Esophagus squamous epithelium (tissue), 5 donors: ENCODE measurements around the gene VARS1. TPM values are rescaled to one million over a fixed set of nuclear protein-coding genes. Genes with fewer than 3 reads are reported as not detected.
A peak's percentile ranks its signal among the peaks of the same experiment; 100 is the strongest.

Experiments
- DNase-seq: peaks from one replicate; lab custom pipeline; 2025; lab: John Stamatoyannopoulos, UW
- H3K27ac ChIP-seq, 4 donors: fragments of 200-600 bp; sonication (generic); one replicate each; pipeline ENCODE4 v1.5.1; 2016 to 2019; ENCODE audit warnings: mild to moderate bottlenecking in 1 of 4
- H3K27me3 ChIP-seq, 4 donors: fragments of 200-600 bp; sonication (generic); 1 replicate in 3 of 4; 2 replicates in 1 of 4; pipeline versions ENCODE4 v1.5.1 to v1.6.0; 2017 to 2021; ENCODE audit warnings: antibody characterized with exemption in 1 of 4
- H3K36me3 ChIP-seq, 3 donors: fragments of 200-600 bp; sonication (generic); one replicate each; pipeline ENCODE4 v1.5.1; 2016 to 2019
- H3K4me1 ChIP-seq, 3 donors: fragments of 200-600 bp; sonication (generic); one replicate each; pipeline ENCODE4 v1.5.1; 2017 to 2019
- H3K4me3 ChIP-seq, 4 donors: fragments of 200-600 bp; sonication (generic); 1 replicate in 3 of 4; 2 replicates in 1 of 4; pipeline ENCODE4 v1.5.1; 2016 to 2019; ENCODE audit warnings: mild to moderate bottlenecking in 2 of 4, moderate library complexity in 1 of 4
- H3K9me3 ChIP-seq, 3 donors: fragments of 200-600 bp; sonication (generic); one replicate each; pipeline ENCODE4 v1.5.1; 2016 to 2019
- CTCF ChIP-seq, 6 experiments: fragments of 450-650 bp in 4 of 6; fragments of 200-600 bp in 2 of 6; sonication (generic) in 2 of 6; IDR thresholded peaks; one replicate each; pipeline ENCODE4 v1.5.1; 2016 to 2019; ENCODE audit warnings: antibody characterized with exemption in 6 of 6, mild to moderate bottlenecking in 4 of 6, moderate library complexity in 4 of 6
- POLR2A ChIP-seq, 4 donors: fragments of 450-650 bp; IDR thresholded peaks; one replicate each; pipeline ENCODE4 v1.6.1; 2017; ENCODE audit warnings: antibody characterized with exemption in 4 of 4, mild to moderate bottlenecking in 4 of 4, moderate library complexity in 3 of 4
- WGBS, 2 donors: methylation state at CpG; one replicate each; pipeline ENCODE4 v1.1.5; 2018; 5-methylcytosine and 5-hydroxymethylcytosine counted together
- intact Hi-C: fragments of 100-400 bp; cut with DNase I; formaldehyde crosslinking; loops from one replicate; pipeline ENCODE4 v1.15.0; 2022
- total RNA-seq, 4 donors: library from RNA; depleted of rRNA; stranded (reverse); fragments of >200 nt; gene quantifications; one replicate each; pipeline ENCODE4 v1.1.0, GENCODE V29; 2016
- donor health status: DM: yes; HTN: yes; CAD: no.

The VARS1 gene
- total RNA-seq, 4 donors from 2014 or later: 35.0 to 72.3 (median 45.5) TPM

- TF ChIP-seq POLR2A (IDR thresholded peaks at IDR 0.05) (no peak), CTCF (IDR thresholded peaks at IDR 0.05) (no peak)
- no peaks in the 10 kb centered on the region for H3K27me3 ChIP-seq
- intact Hi-C loops: no loop called here
- H3K9me3 ChIP-seq: no peaks in the 10 kb centered on the region
- H3K4me3 ChIP-seq: no peak overlapping the region
- 89% methylated on average over 4 to 5 of the region's 5 CpGs for WGBS, 2 donors
- no peak for DNase-seq
- H3K27ac ChIP-seq: peak overlapping the region; percentile 45 to 73 (median 64)
- H3K4me1 ChIP-seq: peaks cover 13 to 32% (median 14%) of the 10 kb centered on the region in 3 donors
- peaks cover 13 to 50% (median 26%) of the 10 kb centered on the region in 3 donors for H3K36me3 ChIP-seq
These were observed 17.9 kb downstream of the VARS1 start for GRCh38 chr6:31777667-31778050.

- no peaks in the 10 kb centered on the region for H3K27me3 ChIP-seq
- 29 to 100% methylated on average over 1 to 3 of the region's 15 CpGs for WGBS, 2 donors
- no peak for DNase-seq
- H3K36me3 ChIP-seq: peaks cover 13 to 44% (median 26%) of the 10 kb centered on the region in 3 donors
- H3K27ac ChIP-seq: peak within 1 kb of the TSS; percentile 45 to 73 (median 64)
- peaks cover 13 to 32% (median 14%) of the 10 kb centered on the region in 3 donors for H3K4me1 ChIP-seq
- TF ChIP-seq CTCF (IDR thresholded peaks at IDR 0.05) (no peak), POLR2A (IDR thresholded peaks at IDR 0.05) (peak in 1 of 4 donors; percentile 26)
- H3K4me3 ChIP-seq: peak within 1 kb of the TSS in 1 of 4 donors; percentile 45
- no peaks in the 10 kb centered on the region for H3K9me3 ChIP-seq
- intact Hi-C loops: no loop called here
These were observed 18.4 kb downstream of the VARS1 start, which contains the start of gene VWA7 for GRCh38 chr6:31776989-31777666. Gene VWA7, minus strand, starts transcription at chr6:31777328. Its CDS starts 549 bp downstream, at chr6:31776779.

- intact Hi-C loops: no loop called here
- no peak for TF ChIP-seq CTCF (IDR thresholded peaks at IDR 0.05)
- TF ChIP-seq POLR2A (IDR thresholded peaks at IDR 0.05): no peak
- no peaks in the 10 kb centered on the region for H3K9me3 ChIP-seq
- no peaks in the 10 kb centered on the region for H3K27me3 ChIP-seq
- H3K4me1 ChIP-seq: peaks cover 13 to 32% (median 14%) of the 10 kb centered on the region in 3 donors
- 34 to 41% methylated on average over 7 to 11 of the region's 14 CpGs for WGBS, 2 donors
- H3K4me3 ChIP-seq: peak overlapping the region in 1 of 4 donors; percentile 45
- H3K36me3 ChIP-seq: peaks cover 13 to 38% (median 26%) of the 10 kb centered on the region in 3 donors
- peak overlapping the region; percentile 45 to 73 (median 64) for H3K27ac ChIP-seq
- no peak for DNase-seq
These were observed 19.0 kb downstream of the VARS1 start for GRCh38 chr6:31776485-31776988.

- H3K27me3 ChIP-seq: no peaks in the 10 kb centered on the region
- no peak for DNase-seq
- 84 to 96% methylated on average over 5 to 13 of the region's 32 CpGs for WGBS, 2 donors
- H3K9me3 ChIP-seq: no peaks in the 10 kb centered on the region
- H3K36me3 ChIP-seq: peaks cover 13 to 32% (median 22%) of the 10 kb centered on the region in 3 donors
- H3K4me1 ChIP-seq: peaks cover 13 to 32% (median 14%) of the 10 kb centered on the region in 3 donors
- H3K4me3 ChIP-seq: no peak overlapping the region
- intact Hi-C loops: no loop called here
- H3K27ac ChIP-seq: peak overlapping the region in 1 of 4 donors; percentile 36
- no peak for TF ChIP-seq CTCF (IDR thresholded peaks at IDR 0.05)
- no peak for TF ChIP-seq POLR2A (IDR thresholded peaks at IDR 0.05)
These were observed 19.7 kb downstream of the VARS1 start for GRCh38 chr6:31775633-31776484.
